Umbilical cord (tissue), 1 donor: Measurements from ENCODE around the gene CDH24. TPM values are rescaled to one million over a fixed set of nuclear protein-coding genes. Genes with fewer than 3 reads are reported as not detected.

Source experiments
- total RNA-seq: library from RNA; depleted of rRNA; stranded (reverse); fragments of >200 nt; gene quantifications from one replicate; pipeline ENCODE4 v1.2.3, GENCODE V29; 2014; ENCODE audit warnings: low replicate concordance; ENCODE audit not compliant: insufficient read depth

The CDH24 gene
- total RNA-seq, 1 donor from 2014 or later = 5.3 TPM

Other genes with a start within 250 kb of the CDH24 start
- gene SLC7A7, start 242.1 kb downstream of the CDH24 start, total RNA-seq = 4.8 TPM
- 22.4 TPM for gene MRPL52, start 227.6 kb downstream of the CDH24 start, total RNA-seq
- 103 TPM for gene MMP14, start 220.9 kb downstream of the CDH24 start, total RNA-seq
- gene LRP10, start 185.8 kb downstream of the CDH24 start, total RNA-seq = 22.9 TPM
- gene REM2, start 174.3 kb downstream of the CDH24 start, total RNA-seq = not detected
- gene RBM23, start 138.4 kb downstream of the CDH24 start, total RNA-seq = 56.8 TPM
- 86.9 TPM for gene PRMT5, start 128.1 kb downstream of the CDH24 start, total RNA-seq
- 27.0 TPM for gene HAUS4, start 100.4 kb downstream of the CDH24 start, total RNA-seq
- gene AJUBA, start 75.0 kb downstream of the CDH24 start, total RNA-seq = 69.1 TPM
- gene C14orf93, start 47.4 kb downstream of the CDH24 start, total RNA-seq = 12.3 TPM
- gene PSMB5, start 22.6 kb downstream of the CDH24 start, total RNA-seq = 100 TPM
- gene PSMB11, start 15.3 kb downstream of the CDH24 start, total RNA-seq = 2.2 TPM
- 52.5 TPM for gene ACIN1, start 37.6 kb upstream of the CDH24 start, total RNA-seq
- gene C14orf119, start 38.0 kb upstream of the CDH24 start, total RNA-seq = 15.4 TPM
- gene CIROP, start 47.5 kb upstream of the CDH24 start, total RNA-seq = 0.72 TPM
- gene CEBPE, start 61.7 kb upstream of the CDH24 start, total RNA-seq = 6.0 TPM
- 25.0 TPM for gene SLC7A8, start 126.1 kb upstream of the CDH24 start, total RNA-seq
- not detected for gene RNF212B, start 180.4 kb upstream of the CDH24 start, total RNA-seq
- 12.3 TPM for gene HOMEZ, start 228.6 kb upstream of the CDH24 start, total RNA-seq
- 4.1 TPM for gene PPP1R3E, start 245.3 kb upstream of the CDH24 start, total RNA-seq
- gene BCL2L2, start 249.3 kb upstream of the CDH24 start, total RNA-seq = 20.0 TPM